Measurements from ENCODE around the gene CSPG4.
"Not testable (repeated sequence)": the region's sequence is repeated elsewhere in the genome, so short reads cannot be mapped to it uniquely, and the experiment has no call there.

DNA sequence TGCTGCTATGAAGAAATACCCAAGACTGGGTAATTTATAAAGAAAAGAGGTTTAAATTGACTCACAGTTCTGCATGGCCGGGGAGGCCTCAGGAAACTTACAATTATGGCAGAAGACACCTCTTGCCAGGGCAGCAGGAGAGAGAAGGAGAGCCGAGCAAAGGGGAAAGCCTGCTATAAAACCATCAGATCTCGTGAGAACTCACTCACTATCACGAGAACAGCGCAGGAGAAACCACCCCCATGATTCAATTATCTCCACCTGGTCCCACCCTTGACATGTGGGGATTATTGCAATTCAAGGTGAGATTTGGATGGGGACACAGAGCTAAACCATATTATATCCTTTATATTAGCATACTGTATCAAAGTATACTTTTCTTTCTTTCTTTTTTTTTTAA is 42.2 kb upstream of the CSPG4 start:
- TF ChIP-seq, protein P1, sequence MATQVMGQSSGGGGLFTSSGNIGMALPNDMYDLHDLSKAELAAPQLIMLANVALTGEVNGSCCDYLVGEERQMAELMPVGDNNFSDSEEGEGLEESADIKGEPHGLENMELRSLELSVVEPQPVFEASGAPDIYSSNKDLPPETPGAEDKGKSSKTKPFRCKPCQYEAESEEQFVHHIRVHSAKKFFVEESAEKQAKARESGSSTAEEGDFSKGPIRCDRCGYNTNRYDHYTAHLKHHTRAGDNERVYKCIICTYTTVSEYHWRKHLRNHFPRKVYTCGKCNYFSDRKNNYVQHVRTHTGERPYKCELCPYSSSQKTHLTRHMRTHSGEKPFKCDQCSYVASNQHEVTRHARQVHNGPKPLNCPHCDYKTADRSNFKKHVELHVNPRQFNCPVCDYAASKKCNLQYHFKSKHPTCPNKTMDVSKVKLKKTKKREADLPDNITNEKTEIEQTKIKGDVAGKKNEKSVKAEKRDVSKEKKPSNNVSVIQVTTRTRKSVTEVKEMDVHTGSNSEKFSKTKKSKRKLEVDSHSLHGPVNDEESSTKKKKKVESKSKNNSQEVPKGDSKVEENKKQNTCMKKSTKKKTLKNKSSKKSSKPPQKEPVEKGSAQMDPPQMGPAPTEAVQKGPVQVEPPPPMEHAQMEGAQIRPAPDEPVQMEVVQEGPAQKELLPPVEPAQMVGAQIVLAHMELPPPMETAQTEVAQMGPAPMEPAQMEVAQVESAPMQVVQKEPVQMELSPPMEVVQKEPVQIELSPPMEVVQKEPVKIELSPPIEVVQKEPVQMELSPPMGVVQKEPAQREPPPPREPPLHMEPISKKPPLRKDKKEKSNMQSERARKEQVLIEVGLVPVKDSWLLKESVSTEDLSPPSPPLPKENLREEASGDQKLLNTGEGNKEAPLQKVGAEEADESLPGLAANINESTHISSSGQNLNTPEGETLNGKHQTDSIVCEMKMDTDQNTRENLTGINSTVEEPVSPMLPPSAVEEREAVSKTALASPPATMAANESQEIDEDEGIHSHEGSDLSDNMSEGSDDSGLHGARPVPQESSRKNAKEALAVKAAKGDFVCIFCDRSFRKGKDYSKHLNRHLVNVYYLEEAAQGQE (IDR thresholded peaks at IDR 0.05; ENCODE audit: insufficient read depth in 1 of 2, low read depth in 2 of 2, low read length in 1 of 2): not testable (repeated sequence)
- TF ChIP-seq, protein P2, sequence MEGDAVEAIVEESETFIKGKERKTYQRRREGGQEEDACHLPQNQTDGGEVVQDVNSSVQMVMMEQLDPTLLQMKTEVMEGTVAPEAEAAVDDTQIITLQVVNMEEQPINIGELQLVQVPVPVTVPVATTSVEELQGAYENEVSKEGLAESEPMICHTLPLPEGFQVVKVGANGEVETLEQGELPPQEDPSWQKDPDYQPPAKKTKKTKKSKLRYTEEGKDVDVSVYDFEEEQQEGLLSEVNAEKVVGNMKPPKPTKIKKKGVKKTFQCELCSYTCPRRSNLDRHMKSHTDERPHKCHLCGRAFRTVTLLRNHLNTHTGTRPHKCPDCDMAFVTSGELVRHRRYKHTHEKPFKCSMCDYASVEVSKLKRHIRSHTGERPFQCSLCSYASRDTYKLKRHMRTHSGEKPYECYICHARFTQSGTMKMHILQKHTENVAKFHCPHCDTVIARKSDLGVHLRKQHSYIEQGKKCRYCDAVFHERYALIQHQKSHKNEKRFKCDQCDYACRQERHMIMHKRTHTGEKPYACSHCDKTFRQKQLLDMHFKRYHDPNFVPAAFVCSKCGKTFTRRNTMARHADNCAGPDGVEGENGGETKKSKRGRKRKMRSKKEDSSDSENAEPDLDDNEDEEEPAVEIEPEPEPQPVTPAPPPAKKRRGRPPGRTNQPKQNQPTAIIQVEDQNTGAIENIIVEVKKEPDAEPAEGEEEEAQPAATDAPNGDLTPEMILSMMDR (IDR thresholded peaks at IDR 0.05): not testable (repeated sequence)

Data from Panc1 (cell line).